ENCODE measurements around the gene CCNI2. TPM values are rescaled to one million over a fixed set of nuclear protein-coding genes. Genes with fewer than 3 reads are reported as not detected.

CCNI2 gene
- total RNA-seq, 1 experiment from 2014 or later = 1.7 TPM

GRCh38 chr5:132777209-132778069 lies 30.2 kb downstream of the CCNI2 start, which contains the start of gene SEPTIN8:
Gene SEPTIN8 (minus strand): TSS chr5:132777239. CDS start chr5:132777137, 102 bp downstream.
- DNase-seq (ENCODE audit: low spot score) (peak; percentile 54), ATAC-seq (peak; percentile 57)
- no peaks in the 10 kb centered on the region for H3K9me3 Mint-ChIP-seq
- peaks cover 23% of the 10 kb centered on the region for H3K4me1 Mint-ChIP-seq
- CTCF ChIA-PET = interaction anchor here (0.6 to 4.5 kb wide), 11 partner anchors 22 to 251 kb away, joined by 3 to 26 read pairs (median 6); partner anchors contain the start of gene CCNI2
- peak within 1 kb of the TSS; percentile 67 for H3K4me3 Mint-ChIP-seq
- peaks cover 50% of the 10 kb centered on the region for H3K27me3 Mint-ChIP-seq (ENCODE audit: low read depth)
- TF ChIP-seq SP1 (CRISPR knock-in tag; conservative IDR thresholded peaks at IDR 0.05) = peak; percentile 65
- peak; percentile 78; the same call in 1 of the 2 replicates for TF ChIP-seq FOXP1 (CRISPR knock-in tag; IDR thresholded peaks at IDR 0.05; ENCODE audit: borderline replicate concordance)
- TF ChIP-seq ZBTB43 (CRISPR knock-in tag; IDR thresholded peaks at IDR 0.05) = peak; percentile 53; the same call in 1 of the 2 replicates
- no peak for TF ChIP-seq SOX15 (CRISPR knock-in tag; IDR thresholded peaks at IDR 0.05)
- TF ChIP-seq HMGXB4 (CRISPR knock-in tag; IDR thresholded peaks at IDR 0.05) = peak; percentile 12; the same call in 1 of the 2 replicates
- TF ChIP-seq MYBL2 (CRISPR knock-in tag; IDR thresholded peaks at IDR 0.05) = peak; percentile 61
- TF ChIP-seq ETV6 (CRISPR knock-in tag; IDR thresholded peaks at IDR 0.05) = peak; percentile 46; the same call in 1 of the 2 replicates
- peak; percentile 44 for TF ChIP-seq MAX (CRISPR knock-in tag; IDR thresholded peaks at IDR 0.05)
- TF ChIP-seq TCF7 (CRISPR knock-in tag; IDR thresholded peaks at IDR 0.05; ENCODE audit: low read depth) = peak; percentile 63; the same call in 1 of the 2 replicates
- no peak for TF ChIP-seq ZNF121 (CRISPR knock-in tag; IDR thresholded peaks at IDR 0.05)
- peak; percentile 53; the same call in 1 of the 2 replicates for TF ChIP-seq CREM (CRISPR knock-in tag; IDR thresholded peaks at IDR 0.05)
- POLR2A ChIA-PET = interaction anchor here (0.6 kb wide), 2 partner anchors 131 to 132 kb away, joined by 3 read pairs; no protein-coding TSS in a partner anchor
- H3K27ac Mint-ChIP-seq = no peak within 1 kb of the TSS
- no peaks in the 10 kb centered on the region for H3K36me3 Mint-ChIP-seq

- peaks cover 23% of the 10 kb centered on the region for H3K4me1 Mint-ChIP-seq
- no peak for DNase-seq (ENCODE audit: low spot score)
- TF ChIP-seq FOXK1 (CRISPR knock-in tag; IDR thresholded peaks at IDR 0.05) = no peak
- peak; percentile 5; the same call in 1 of the 2 replicates for TF ChIP-seq MAX (CRISPR knock-in tag; IDR thresholded peaks at IDR 0.05)
- no peaks in the 10 kb centered on the region for H3K9me3 Mint-ChIP-seq
- H3K4me3 Mint-ChIP-seq = peak overlapping the region; percentile 66
- H3K36me3 Mint-ChIP-seq = no peaks in the 10 kb centered on the region
- ATAC-seq = no peak; the same call in 1 of the 2 replicates
- ChIA-PET CTCF (interaction anchor here (0.7 to 4.5 kb wide), 8 partner anchors 23 to 251 kb away, joined by 3 to 26 read pairs (median 6); partner anchors contain the start of gene CCNI2), POLR2A (interaction anchor here (0.6 kb wide), 1 partner anchor 132 kb away, joined by 3 read pairs; no protein-coding TSS in a partner anchor)
- H3K27me3 Mint-ChIP-seq (ENCODE audit: low read depth) = peaks cover 50% of the 10 kb centered on the region
- peak overlapping the region; percentile 26; the same call in 1 of the 2 replicates for H3K27ac Mint-ChIP-seq
These were observed 30.9 kb downstream of the CCNI2 start for GRCh38 chr5:132778129-132778528.

GRCh38 chr5:132778856-132779255 lies 31.6 kb downstream of the CCNI2 start:
- no peak overlapping the region for H3K4me3 Mint-ChIP-seq
- TF ChIP-seq PRDM15 (CRISPR knock-in tag; IDR thresholded peaks at IDR 0.05) (no peak), JAZF1 (CRISPR knock-in tag; IDR thresholded peaks at IDR 0.05) (no peak), CDX4 (CRISPR knock-in tag; IDR thresholded peaks at IDR 0.05; ENCODE audit: borderline replicate concordance) (no peak), CREB1 (CRISPR knock-in tag; IDR thresholded peaks at IDR 0.05) (no peak), CBFB (CRISPR knock-in tag; IDR thresholded peaks at IDR 0.05; ENCODE audit: low read depth) (no peak), STAT6 (CRISPR knock-in tag; conservative IDR thresholded peaks at IDR 0.05; ENCODE audit: low read depth) (no peak)

More at GRCh38 chr5:132778856-132779255, 31.6 kb downstream of the CCNI2 start:
- H3K4me1 Mint-ChIP-seq = peaks cover 23% of the 10 kb centered on the region
- DNase-seq (ENCODE audit: low spot score) = no peak
- peaks cover 50% of the 10 kb centered on the region for H3K27me3 Mint-ChIP-seq (ENCODE audit: low read depth)
- no peaks in the 10 kb centered on the region for H3K36me3 Mint-ChIP-seq
- POLR2A ChIA-PET = no interaction called here
- H3K9me3 Mint-ChIP-seq = no peaks in the 10 kb centered on the region
- no peak for ATAC-seq
- H3K27ac Mint-ChIP-seq = no peak overlapping the region
- CTCF ChIA-PET = interaction anchor here (3.7 to 4.5 kb wide), 2 partner anchors 31 to 41 kb away, joined by 11 to 25 read pairs; partner anchors contain the start of gene CCNI2

All from WTC11 (cell line).